Spleen (tissue), 11 donors: Measurements from ENCODE around the gene YIPF1. TPM values are rescaled to one million over a fixed set of nuclear protein-coding genes. Genes with fewer than 3 reads are reported as not detected.

Experiments used
- DNase-seq: peaks from one replicate; pipeline ENCODE4 v3.0.0-alpha.2; 2020
- H3K27ac ChIP-seq, 8 donors: fragments of 200-600 bp; sonication (generic) in 7 of 8; 1 replicate in 4 of 8; 2 replicates in 4 of 8; pipeline versions ENCODE4 v1.5.0 to v1.8.0; 2016 to 2021; ENCODE audit warnings: inconsistent platforms in 4 of 8, mild to moderate bottlenecking in 4 of 8, moderate library complexity in 1 of 8
- H3K27me3 ChIP-seq, 7 donors: fragments of 200-600 bp; sonication (generic) in 6 of 7; replicated peaks in 1 of 7; 1 replicate in 4 of 7; 2 replicates in 3 of 7; pipeline versions ENCODE4 v1.5.0 to v1.8.0; 2016 to 2021; ENCODE audit warnings: inconsistent platforms in 3 of 7, mild to moderate bottlenecking in 1 of 7
- H3K36me3 ChIP-seq, 6 donors: fragments of 200-600 bp; sonication (generic) in 5 of 6; 1 replicate in 4 of 6; 2 replicates in 2 of 6; pipeline versions ENCODE4 v1.5.0 to v1.8.0; 2016 to 2021; ENCODE audit warnings: inconsistent platforms in 2 of 6
- H3K4me1 ChIP-seq, 6 donors: fragments of 200-600 bp; sonication (generic) in 5 of 6; 1 replicate in 3 of 6; 2 replicates in 3 of 6; pipeline versions ENCODE4 v1.5.0 to v1.8.0; 2016 to 2021; ENCODE audit warnings: inconsistent platforms in 3 of 6
- H3K4me3 ChIP-seq, 8 donors: fragments of 200-600 bp; sonication (generic) in 7 of 8; 1 replicate in 4 of 8; 2 replicates in 4 of 8; pipeline versions ENCODE4 v1.5.0 to v1.8.0; 2016 to 2021; ENCODE audit warnings: inconsistent platforms in 4 of 8, mild to moderate bottlenecking in 4 of 8, moderate library complexity in 2 of 8
- H3K9me3 ChIP-seq, 8 donors: fragments of 200-600 bp; sonication (generic) in 7 of 8; 1 replicate in 4 of 8; 2 replicates in 4 of 8; pipeline versions ENCODE4 v1.5.0 to v1.8.0; 2016 to 2021; ENCODE audit warnings: inconsistent platforms in 4 of 8
- CTCF ChIP-seq, 11 experiments: fragments of 200-600 bp in 7 of 11; fragments of 450-650 bp in 4 of 11; sonication (generic) in 4 of 11; IDR thresholded peaks in 8 of 11; conservative IDR thresholded peaks in 3 of 11; 1 replicate in 7 of 11; 2 replicates in 4 of 11; pipeline versions ENCODE4 v1.4.0 to v1.8.0; 2016 to 2021; ENCODE audit warnings: antibody characterized with exemption in 11 of 11, inconsistent platforms in 4 of 11, mild to moderate bottlenecking in 1 of 11
- POLR2A ChIP-seq, 3 donors: fragments of 450-650 bp; IDR thresholded peaks; one replicate each; pipeline ENCODE4 v1.5.1; 2017; ENCODE audit warnings: antibody characterized with exemption in 3 of 3, mild to moderate bottlenecking in 1 of 3
- POLR2AphosphoS5 ChIP-seq, 3 donors: sonication (generic); formaldehyde crosslinking; IDR thresholded peaks; one replicate each; pipeline ENCODE4 v1.5.1; 2017; ENCODE audit warnings: antibody characterized with exemption in 3 of 3
- WGBS, 5 donors: extraction: QIAGEN DNeasy Blood & Tissue Kit in 3 of 5; methylation state at CpG; one replicate each; pipeline versions ENCODE4 v1.1.5 to v1.1.7; 2013 to 2018; 5-methylcytosine and 5-hydroxymethylcytosine counted together
- intact Hi-C: fragments of 100-400 bp; cut with DNase I; formaldehyde crosslinking; loops from one replicate; pipeline ENCODE4 v1.15.0; 2023; ENCODE audit warnings: low total_unique reads
- polyA plus RNA-seq, 3 donors: library from polyadenylated mRNA; stranded (reverse); fragments of 200-250 nt; gene quantifications; one replicate each; pipeline ENCODE4 v1.2.1, GENCODE V29; 2013
- total RNA-seq, 7 donors: library from RNA; depleted of rRNA in 3 of 7; stranded (reverse); fragments of >200 nt in 3 of 7; fragmentation: NEBNext Ultra II Directional in 4 of 7; extraction: Animal tissue kit (Norgen Biotek cat#: 25700) in 4 of 7; gene quantifications; one replicate each; pipeline versions ENCODE4 v1.1.0 to v1.2.1, GENCODE V29; 2016 to 2021
- donor health status: healthy with polysubstance abuse.
- donor health status: DM: no; HTN: no; CAD: no; lungs with moderate emphysema.
- donor health status: DM: no; HTN: no; CAD: no.
- donor health status: Bipolar disorder and iron deficiency.
- donor health status: healthy.
- donor health status: DM: no; HTN: no; CAD: no.
- donor health status: DM: yes; HTN: yes; CAD: no.

Gene YIPF1
- total and polyA plus RNA-seq, 10 donors: 15.2 to 39.7 (median 22.0) TPM

- no peak for DNase-seq
- H3K36me3 ChIP-seq: peaks cover 4 to 57% (median 40%) of the 10 kb centered on the region in 6 donors
- H3K27ac ChIP-seq: no peak overlapping the region
- intact Hi-C loops: no loop called here
- no peaks in the 10 kb centered on the region for H3K27me3 ChIP-seq
- no peaks in the 10 kb centered on the region for H3K4me1 ChIP-seq
- H3K9me3 ChIP-seq: no peaks in the 10 kb centered on the region
- TF ChIP-seq POLR2A (IDR thresholded peaks at IDR 0.05): no peak
- TF ChIP-seq CTCF (IDR thresholded peaks at IDR 0.05 in 8 of 11, conservative IDR thresholded peaks at IDR 0.05 in 3 of 11): no peak
- TF ChIP-seq POLR2AphosphoS5 (IDR thresholded peaks at IDR 0.05): no peak
- no peak overlapping the region for H3K4me3 ChIP-seq
- WGBS, 5 donors: 81 to 97% (median 88%) methylated on average over 7 of the region's 7 CpGs
Measured at GRCh38 chr1:53850082-53850673, 39.4 kb downstream of the YIPF1 start.

- DNase-seq: no peak
- Histone ChIP-seq H3K9me3 (peaks cover 0 to 5% (median 2%) of the 10 kb centered on the region in 8 donors), H3K27ac (no peak overlapping the region), H3K36me3 (peaks cover 0 to 35% (median 19%) of the 10 kb centered on the region in 6 donors), H3K4me1 (no peaks in the 10 kb centered on the region), H3K27me3 (no peaks in the 10 kb centered on the region), H3K4me3 (no peak overlapping the region)
- intact Hi-C loops: no loop called here
- 82 to 90% (median 88%) methylated on average over 6 of the region's 6 CpGs for WGBS, 5 donors
- no peak for TF ChIP-seq POLR2A (IDR thresholded peaks at IDR 0.05)
- TF ChIP-seq CTCF (IDR thresholded peaks at IDR 0.05 in 8 of 11, conservative IDR thresholded peaks at IDR 0.05 in 3 of 11): no peak
- TF ChIP-seq POLR2AphosphoS5 (IDR thresholded peaks at IDR 0.05): no peak
Measured at GRCh38 chr1:53847980-53848379, 41.6 kb downstream of the YIPF1 start.

DNA sequence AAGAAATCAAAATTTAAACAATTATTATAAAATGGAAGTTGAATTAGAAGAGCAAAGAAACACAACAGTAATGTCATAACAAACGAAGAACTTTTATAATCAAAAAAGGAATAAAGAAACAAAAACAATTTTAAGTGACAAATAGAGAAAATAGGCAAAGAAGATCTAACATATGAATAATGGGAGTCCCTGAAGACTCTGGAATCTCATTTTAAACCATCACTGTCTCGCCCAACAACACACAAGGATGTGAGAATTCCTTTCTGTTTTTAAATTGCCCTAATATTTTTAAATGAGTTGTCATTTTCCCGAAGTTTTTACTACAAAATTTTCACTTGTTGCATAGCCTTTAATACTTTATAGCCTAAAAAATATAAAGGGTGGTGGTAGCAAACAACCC is 47.2 kb downstream of the YIPF1 start:
- intact Hi-C loops: no loop called here
- Histone ChIP-seq H3K9me3 (peaks cover 0 to 21% (median 16%) of the 10 kb centered on the region in 8 donors), H3K36me3 (no peaks in the 10 kb centered on the region), H3K4me1 (peaks cover 2 to 11% (median 6%) of the 10 kb centered on the region in 6 donors), H3K27me3 (peaks cover 0 to 3% (median 0%) of the 10 kb centered on the region in 7 donors), H3K27ac (no peak overlapping the region), H3K4me3 (no peak overlapping the region)
- no peak for TF ChIP-seq CTCF (IDR thresholded peaks at IDR 0.05 in 8 of 11, conservative IDR thresholded peaks at IDR 0.05 in 3 of 11)
- TF ChIP-seq POLR2AphosphoS5 (IDR thresholded peaks at IDR 0.05): no peak
- TF ChIP-seq POLR2A (IDR thresholded peaks at IDR 0.05): no peak
- 84 to 88% (median 86%) methylated on average over 3 of the region's 3 CpGs for WGBS, 5 donors
- no peak for DNase-seq

GRCh38 chr1:53838654-53838974 is 51.0 kb downstream of the YIPF1 start:
- intact Hi-C loops: no loop called here
- TF ChIP-seq POLR2AphosphoS5 (IDR thresholded peaks at IDR 0.05) (no peak), CTCF (IDR thresholded peaks at IDR 0.05 in 8 of 11, conservative IDR thresholded peaks at IDR 0.05 in 3 of 11) (no peak), POLR2A (IDR thresholded peaks at IDR 0.05) (no peak)
- DNase-seq: no peak
- Histone ChIP-seq H3K27me3 (peaks cover 0 to 3% (median 0%) of the 10 kb centered on the region in 7 donors), H3K9me3 (peaks cover 0 to 21% (median 16%) of the 10 kb centered on the region in 8 donors), H3K4me3 (peak overlapping the region; percentile 85 to 100 (median 98)), H3K36me3 (peaks cover 0 to 5% (median 0%) of the 10 kb centered on the region in 6 donors), H3K4me1 (peaks cover 3 to 45% (median 22%) of the 10 kb centered on the region in 6 donors), H3K27ac (peak overlapping the region; percentile 89 to 99 (median 96))
- 7 to 12% (median 8%) methylated on average over 2 of the region's 2 CpGs for WGBS, 5 donors
